HepG2 (cell line): ENCODE data around the gene MYO16. TPM values are rescaled to one million over a fixed set of nuclear protein-coding genes. Genes with fewer than 3 reads are reported as not detected.

Source experiments
- ATAC-seq: fragments of 200-7000 bp; cut with Tn5 transposase; 3 replicates; pipeline ENCODE4 v1.9.1; 2020; ENCODE audit warnings: mild to moderate bottlenecking, moderate library complexity
- BruUV-seq: library from RNA; stranded (reverse); fragments of 400-500 nt; replicated peaks from 2 replicates; lab custom pipeline; 2021; lab: Mats Ljungman, UMichigan
- CTCF ChIA-PET: fragments of 300-600 bp; formaldehyde crosslinking; extraction: SDS; loops from one replicate; lab custom pipeline; 2021; ENCODE audit warnings: low total read pairs, inconsistent platforms, low intra/inter-chr PET ratio; lab: Yijun Ruan, JAX
- POLR2A ChIA-PET: fragments of 350-600 bp; sonication (Branson Sonifier 250); formaldehyde crosslinking; loops from one replicate; lab custom pipeline; 2020; ENCODE audit warnings: antibody characterized with exemption, inconsistent platforms; lab: Yijun Ruan, JAX
- DNase-seq: peaks from one replicate; pipeline ENCODE4 v3.0.0-alpha.2; 2015; ENCODE audit warnings: low spot score
- FAIRE-seq: peaks from 3 replicates; lab custom pipeline; 2011; peaks lifted over from hg19 to GRCh38; lab: Jason Lieb, UNC
- H2AFZ ChIP-seq: one replicate; pipeline ENCODE4 v1.6.1; 2011; ENCODE audit warnings: low read length, inconsistent platforms
- H3K27ac ChIP-seq: fragments of 300-600 bp; 3 replicates; pipeline ENCODE4 v1.8.0; 2011; ENCODE audit warnings: mixed run types, mild to moderate bottlenecking, mixed read lengths, low read length, inconsistent platforms; ENCODE audit not compliant: insufficient read depth; ENCODE audit errors: extremely low read length
- H3K27me3 ChIP-seq, 2 experiments: fragments of 200-600 bp in 1 of 2; 2 replicates in 1 of 2; 3 replicates in 1 of 2; pipeline versions ENCODE4 v1.6.0 to v1.8.0; 2011; ENCODE audit warnings: low read length in 2 of 2, mild to moderate bottlenecking in 2 of 2, moderate library complexity in 2 of 2, inconsistent platforms in 1 of 2; ENCODE audit not compliant: insufficient read depth in 2 of 2, control insufficient read depth in 1 of 2
- H3K36me3 ChIP-seq, 2 experiments: fragments of 200-600 bp in 1 of 2; replicated peaks in 1 of 2; 2 replicates in 1 of 2; 3 replicates in 1 of 2; pipeline versions ENCODE4 v1.5.1 to v1.8.0; 2011; ENCODE audit warnings: low read length in 2 of 2, inconsistent platforms in 1 of 2; ENCODE audit not compliant: insufficient read depth in 2 of 2, control insufficient read depth in 1 of 2
- H3K4me1 ChIP-seq: 2 replicates; pipeline ENCODE4 v1.5.1; 2012; ENCODE audit warnings: low read length, inconsistent platforms; ENCODE audit not compliant: insufficient read depth
- H3K4me2 ChIP-seq: 2 replicates; pipeline ENCODE4 v1.6.0; 2011; ENCODE audit warnings: low read depth, low read length, inconsistent platforms
- H3K4me3 ChIP-seq, 3 experiments: fragments of 200-600 bp in 1 of 3; sonication (generic), shearing (Covaris generic) in 1 of 3; replicated peaks in 1 of 3; 2 replicates each; pipeline ENCODE4 v1.5.1; 2011 to 2016; ENCODE audit warnings: low read length in 3 of 3, inconsistent platforms in 2 of 3, low read depth in 2 of 3, mild to moderate bottlenecking in 2 of 3, control low read depth in 1 of 3, mixed read lengths in 1 of 3; ENCODE audit not compliant: insufficient read depth in 1 of 3
- H3K79me2 ChIP-seq: one replicate; pipeline ENCODE4 v1.6.1; 2011; ENCODE audit warnings: low read length, inconsistent platforms; ENCODE audit not compliant: insufficient read depth
- H3K9ac ChIP-seq: 2 replicates; pipeline ENCODE4 v1.6.0; 2011; ENCODE audit warnings: mild to moderate bottlenecking, low read depth, low read length, inconsistent platforms; ENCODE audit not compliant: insufficient read depth
- H3K9me3 ChIP-seq: 2 replicates; pipeline ENCODE4 v1.5.1; 2012; ENCODE audit warnings: mild to moderate bottlenecking, low read length
- H4K20me1 ChIP-seq: 2 replicates; pipeline ENCODE4 v1.6.0; 2011; ENCODE audit warnings: inconsistent platforms, mild to moderate bottlenecking, low read length, moderate library complexity; ENCODE audit not compliant: insufficient read depth
- CTCF ChIP-seq: sonication (generic); formaldehyde crosslinking; IDR thresholded peaks from 2 replicates; pipeline ENCODE4 v1.5.0; 2020; ENCODE audit warnings: mild to moderate bottlenecking, missing genetic modification reagents, moderate library complexity
- DNMT1 ChIP-seq: sonication (generic); formaldehyde crosslinking; IDR thresholded peaks from 2 replicates; pipeline ENCODE4 v1.5.1; 2020; ENCODE audit warnings: mild to moderate bottlenecking, missing genetic modification reagents
- WGBS: methylation state at CpG from one replicate; pipeline ENCODE4 v1.1.6; 2017; ENCODE audit warnings: low lambda C conversion rate; 5-methylcytosine and 5-hydroxymethylcytosine counted together
- in situ Hi-C: cut with HindIII; loops from 2 replicates; pipeline ENCODE4 v1.10.0; 2017; ENCODE audit warnings: low pct_unique_long_range_greater_than_20kb; ENCODE audit not compliant: extremely low pct_ligation_motif_present
- intact Hi-C: fragments of 100-400 bp; cut with micrococcal nuclease; formaldehyde crosslinking; loops from one replicate; pipeline ENCODE4 v1.10.0; 2022; ENCODE audit not compliant: unreplicated experiment
- polyA plus RNA-seq, 8 experiments: library from polyadenylated mRNA; depleted of rRNA in 3 of 8; stranded (reverse) in 7 of 8; unstranded in 1 of 8; fragments of >200 nt; fragmentation: Illumina TruSeq in 4 of 8; extraction: Trizol in 4 of 8; gene quantifications; 2 replicates each; pipeline versions ENCODE4 v1.2.1 to v1.2.3, GENCODE V29; 2011 to 2016; ENCODE audit warnings: low read depth in 4 of 8, missing spikeins in 1 of 8, mixed read lengths in 1 of 8; ENCODE audit not compliant: insufficient read depth in 1 of 8
- total RNA-seq, 5 experiments: library from RNA; depleted of rRNA; stranded (reverse); fragments of >200 nt; fragmentation: Illumina TruSeq; extraction: Trizol; gene quantifications; 2 replicates each; pipeline ENCODE4 v1.2.3, GENCODE V29; 2016; ENCODE audit warnings: low read depth in 1 of 5
- TF ChIP-seq, protein P1 (sequence below): sonication (generic); formaldehyde crosslinking; IDR thresholded peaks from 2 replicates; pipeline ENCODE4 v1.5.0; 2020; ENCODE audit warnings: missing genetic modification reagents

MYO16 gene
- total and polyA plus RNA-seq, 2 of the 13 experiments (the other 11 are each of a cell fraction or from before 2014, with no cell fraction given), result not detected

DNA sequence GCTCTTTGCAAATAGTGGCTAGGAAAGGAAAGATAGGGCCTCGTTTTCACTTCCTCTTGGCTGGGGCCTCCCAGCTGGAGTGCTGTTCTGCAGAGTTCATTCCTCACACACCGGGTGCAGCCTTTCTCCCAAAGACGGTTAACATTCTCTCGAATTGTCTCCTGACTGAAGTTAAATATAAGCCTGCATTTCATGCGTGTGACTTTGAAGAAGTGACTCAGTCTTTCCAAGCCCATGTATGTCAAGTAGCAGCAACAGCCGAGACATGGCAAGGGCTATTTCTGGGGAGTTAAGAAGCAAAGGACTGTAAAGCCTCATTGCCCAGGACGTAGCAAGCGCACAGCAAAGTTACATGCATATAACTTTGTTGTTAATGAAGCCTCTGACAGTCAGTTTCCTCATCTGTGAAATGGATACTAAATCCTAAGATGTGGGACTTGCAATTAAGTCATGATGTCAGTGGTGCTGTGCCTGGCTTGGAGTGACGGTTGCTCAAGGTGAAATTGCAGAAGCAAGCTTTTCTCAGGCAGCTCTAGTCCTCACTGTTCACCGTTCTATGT is 502.4 kb downstream of the MYO16 start (continued):
- TF ChIP-seq, protein P1, sequence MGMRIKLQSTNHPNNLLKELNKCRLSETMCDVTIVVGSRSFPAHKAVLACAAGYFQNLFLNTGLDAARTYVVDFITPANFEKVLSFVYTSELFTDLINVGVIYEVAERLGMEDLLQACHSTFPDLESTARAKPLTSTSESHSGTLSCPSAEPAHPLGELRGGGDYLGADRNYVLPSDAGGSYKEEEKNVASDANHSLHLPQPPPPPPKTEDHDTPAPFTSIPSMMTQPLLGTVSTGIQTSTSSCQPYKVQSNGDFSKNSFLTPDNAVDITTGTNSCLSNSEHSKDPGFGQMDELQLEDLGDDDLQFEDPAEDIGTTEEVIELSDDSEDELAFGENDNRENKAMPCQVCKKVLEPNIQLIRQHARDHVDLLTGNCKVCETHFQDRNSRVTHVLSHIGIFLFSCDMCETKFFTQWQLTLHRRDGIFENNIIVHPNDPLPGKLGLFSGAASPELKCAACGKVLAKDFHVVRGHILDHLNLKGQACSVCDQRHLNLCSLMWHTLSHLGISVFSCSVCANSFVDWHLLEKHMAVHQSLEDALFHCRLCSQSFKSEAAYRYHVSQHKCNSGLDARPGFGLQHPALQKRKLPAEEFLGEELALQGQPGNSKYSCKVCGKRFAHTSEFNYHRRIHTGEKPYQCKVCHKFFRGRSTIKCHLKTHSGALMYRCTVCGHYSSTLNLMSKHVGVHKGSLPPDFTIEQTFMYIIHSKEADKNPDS (CRISPR knock-in tag), result no peak

DNA sequence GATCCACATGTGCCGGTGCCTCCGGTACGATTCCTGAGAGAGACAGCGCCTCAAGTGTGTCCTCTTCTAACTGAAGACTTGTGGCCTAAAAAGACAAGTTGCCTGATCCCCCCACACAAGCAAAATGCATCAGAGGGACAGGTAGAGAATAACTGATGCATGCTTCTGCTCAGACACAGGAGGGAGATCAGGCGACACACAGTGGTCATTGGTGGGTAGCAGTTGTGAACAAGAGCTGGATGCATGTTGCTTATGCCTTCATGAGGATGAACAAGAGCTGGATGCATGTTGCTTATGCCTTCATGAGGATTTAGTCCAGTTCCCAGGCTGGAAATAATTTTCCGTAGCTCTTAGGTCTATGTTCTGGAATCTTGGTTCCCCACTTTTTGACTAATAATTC is 505.6 kb downstream of the MYO16 start:
- CTCF ChIA-PET, result no interaction called here
- Histone ChIP-seq H4K20me1 (no peaks in the 10 kb centered on the region), H3K36me3 (no peaks in the 10 kb centered on the region), H3K79me2 (no peaks in the 10 kb centered on the region), H3K4me2 (no peak overlapping the region), H3K9ac (no peak overlapping the region), H2AFZ (no peak overlapping the region), H3K27ac (no peak overlapping the region), H3K4me1 (no peaks in the 10 kb centered on the region), H3K4me3 (no peak overlapping the region), H3K27me3 (no peaks in the 10 kb centered on the region), H3K9me3 (peaks cover 15% of the 10 kb centered on the region)
- POLR2A ChIA-PET, result no interaction called here
- TF ChIP-seq CTCF (CRISPR knock-in tag), result 0 out of 2 replicates have a peak, but pooled peaks have one; percentile 23
- TF ChIP-seq DNMT1 (CRISPR knock-in tag), result no peak
- no TSS peak for BruUV-seq
- DNase-seq (no peak), FAIRE-seq (no peak), ATAC-seq (peak; percentile 64; the same call in 2 of the 3 replicates)
- in situ Hi-C loops, result no loop called here
- intact Hi-C loops, result no loop called here
- WGBS, result 2% methylated on average over 4 of the region's 6 CpGs
